K562 (cell line): ENCODE results near the gene GNA14. TPM values are rescaled to one million over a fixed set of nuclear protein-coding genes. Genes with fewer than 3 reads are reported as not detected.

Experiments used
- ATAC-seq: fragments of 200-7000 bp; cut with Tn5 transposase; 3 replicates; pipeline ENCODE4 v1.9.1; 2020; ENCODE audit warnings: moderate library complexity
- BruUV-seq: library from RNA; stranded (reverse); fragments of 400-500 nt; replicated peaks from 2 replicates; lab custom pipeline; 2021; lab: Mats Ljungman, UMichigan
- CTCF ChIA-PET: fragments of 300-600 bp; formaldehyde crosslinking; extraction: SDS; loops from one replicate; lab custom pipeline; 2021; ENCODE audit warnings: low intra/inter-chr PET ratio; lab: Yijun Ruan, JAX
- POLR2A ChIA-PET: fragments of 300-600, 350-650 bp; sonication (Branson Sonifier 250); formaldehyde crosslinking; extraction: SDS; loops from one replicate; lab custom pipeline; 2021; ENCODE audit warnings: antibody characterized with exemption, inconsistent platforms; lab: Yijun Ruan, JAX
- DNase-seq, 4 experiments: peaks; one replicate each; pipeline versions ENCODE4 v3.0.0 to v3.0.0-alpha.2; 2011 to 2018; ENCODE audit warnings: low spot score in 3 of 4, mixed read lengths in 3 of 4; ENCODE audit errors: extremely low read depth in 1 of 4
- FAIRE-seq: peaks from 2 replicates; lab custom pipeline; 2011; peaks lifted over from hg19 to GRCh38; lab: Jason Lieb, UNC
- H2AFZ ChIP-seq: 2 replicates; pipeline ENCODE4 v1.6.0; 2011; ENCODE audit warnings: low read depth, low read length, control low read depth, inconsistent platforms
- H3K27ac ChIP-seq: fragments of 200-600 bp; 3 replicates; pipeline ENCODE4 v1.8.0; 2011; ENCODE audit warnings: low read depth, mild to moderate bottlenecking, control low read depth, inconsistent platforms, low read length, moderate library complexity, mixed read lengths; ENCODE audit errors: extremely low read depth
- H3K27me3 ChIP-seq, 2 experiments: fragments of 300-600 bp in 1 of 2; 2 replicates in 1 of 2; 3 replicates in 1 of 2; pipeline versions ENCODE4 v1.6.0 to v1.8.0; 2011; ENCODE audit warnings: inconsistent platforms in 2 of 2, low read length in 2 of 2, mild to moderate bottlenecking in 1 of 2, mixed read lengths in 1 of 2, moderate library complexity in 1 of 2; ENCODE audit not compliant: control insufficient read depth in 2 of 2, insufficient read depth in 2 of 2
- H3K36me3 ChIP-seq: fragments of 300-600 bp; 3 replicates; pipeline ENCODE4 v1.8.0; 2011; ENCODE audit warnings: mild to moderate bottlenecking, low read length, inconsistent platforms; ENCODE audit not compliant: control insufficient read depth, insufficient read depth
- H3K4me1 ChIP-seq, 2 experiments: fragments of 200-600 bp in 1 of 2; replicated peaks in 1 of 2; 2 replicates in 1 of 2; 3 replicates in 1 of 2; pipeline versions ENCODE4 v1.5.1 to v1.8.0; 2011; ENCODE audit warnings: inconsistent platforms in 2 of 2, low read length in 2 of 2, mild to moderate bottlenecking in 1 of 2, mixed read lengths in 1 of 2, moderate library complexity in 1 of 2; ENCODE audit not compliant: control insufficient read depth in 2 of 2, insufficient read depth in 2 of 2
- H3K4me2 ChIP-seq: 2 replicates; pipeline ENCODE4 v1.6.1; 2011; ENCODE audit warnings: low read length, control low read depth, inconsistent platforms, mixed read lengths; ENCODE audit not compliant: insufficient read depth
- H3K4me3 ChIP-seq: fragments of 200-600 bp; sonication (generic), shearing (Covaris generic); 2 replicates; pipeline ENCODE4 v1.5.1; 2016; ENCODE audit warnings: control low read depth, inconsistent platforms
- H3K79me2 ChIP-seq: fragments of 200-600 bp; 3 replicates; pipeline ENCODE4 v1.8.0; 2011; ENCODE audit warnings: low read length, inconsistent platforms; ENCODE audit not compliant: control insufficient read depth, insufficient read depth
- H3K9ac ChIP-seq, 2 experiments: 2 replicates each; pipeline versions ENCODE4 v1.6.0 to v1.6.1; 2011; ENCODE audit warnings: low read depth in 2 of 2, low read length in 2 of 2, control low read depth in 1 of 2, inconsistent platforms in 1 of 2, mild to moderate bottlenecking in 1 of 2, mixed read lengths in 1 of 2; ENCODE audit not compliant: insufficient read depth in 1 of 2
- H3K9me1 ChIP-seq: one replicate; pipeline ENCODE4 v1.6.0; 2011; ENCODE audit warnings: inconsistent platforms, mild to moderate bottlenecking, low read length, moderate library complexity; ENCODE audit not compliant: control insufficient read depth, insufficient read depth
- H3K9me3 ChIP-seq: replicated peaks from 2 replicates; pipeline ENCODE4 v1.5.1; 2011; ENCODE audit warnings: low read depth, low read length, inconsistent platforms; ENCODE audit not compliant: control insufficient read depth, insufficient read depth
- H4K20me1 ChIP-seq: replicated peaks from 2 replicates; pipeline ENCODE4 v1.6.1; 2011; ENCODE audit warnings: low read length, inconsistent platforms, mixed read lengths; ENCODE audit not compliant: control insufficient read depth, insufficient read depth
- ETV5 ChIP-seq: sonication (generic); formaldehyde crosslinking; IDR thresholded peaks from 2 replicates; pipeline ENCODE4 v1.4.0; 2020; ENCODE audit warnings: low read depth, mild to moderate bottlenecking, missing genetic modification reagents
- FOXA1 ChIP-seq: fragments of 450-650 bp; IDR thresholded peaks from 2 replicates; pipeline ENCODE4 v1.6.1; 2016; ENCODE audit warnings: mild to moderate bottlenecking, borderline replicate concordance
- FOXA3 ChIP-seq, 2 experiments: fragments of 450-650 bp in 1 of 2; sonication (generic) in 1 of 2; formaldehyde crosslinking; IDR thresholded peaks in 1 of 2; conservative IDR thresholded peaks in 1 of 2; 2 replicates each; pipeline versions ENCODE4 v1.4.0 to v1.8.0; 2020 to 2022; ENCODE audit warnings: mild to moderate bottlenecking in 2 of 2, missing genetic modification reagents in 1 of 2
- FOXJ3 ChIP-seq: sonication (generic); formaldehyde crosslinking; IDR thresholded peaks from 2 replicates; pipeline ENCODE4 v1.4.0; 2020; ENCODE audit warnings: mild to moderate bottlenecking, missing genetic modification reagents
- NFIX ChIP-seq: fragments of 250-450 bp; sonication (Bioruptor Pico); IDR thresholded peaks from 2 replicates; pipeline ENCODE4 v1.4.0; 2020; ENCODE audit warnings: low read depth, mild to moderate bottlenecking, moderate library complexity
- PHB2 ChIP-seq: fragments of 450-650 bp; IDR thresholded peaks from 2 replicates; pipeline ENCODE4 v1.6.1; 2017; ENCODE audit warnings: low read depth
- RREB1 ChIP-seq: fragments of 250-450 bp; sonication (Bioruptor Pico); IDR thresholded peaks from 2 replicates; pipeline ENCODE4 v1.4.0; 2020
- SMARCA5 ChIP-seq: fragments of 450-650 bp; IDR thresholded peaks from 2 replicates; pipeline ENCODE4 v1.6.1; 2016
- ZNF766 ChIP-seq: fragments of 200-800 bp; sonication (Bioruptor generic); conservative IDR thresholded peaks from 2 replicates; pipeline ENCODE4 v1.6.1; 2016; ENCODE audit warnings: missing genetic modification characterization, missing compliant biosample characterization
- WGBS: fragments of 100-300 bp; shearing (Covaris generic); methylation state at CpG from one replicate; pipeline ENCODE4 v1.1.6; 2016; ENCODE audit warnings: low coverage, mixed read lengths; ENCODE audit not compliant: insufficient coverage; ENCODE audit errors: missing lambda C conversion rate; 5-methylcytosine and 5-hydroxymethylcytosine counted together
- in situ Hi-C: fragments of 300-500 bp; cut with MboI; formaldehyde crosslinking; loops from 4 replicates; pipeline ENCODE4 v1.15.0; 2018; ENCODE audit warnings: inconsistent platforms, mixed read lengths
- intact Hi-C: fragments of 100-400 bp; cut with micrococcal nuclease; formaldehyde crosslinking; loops from 2 replicates; pipeline ENCODE4 v1.14.2; 2022
- polyA plus RNA-seq, 8 experiments: library from polyadenylated mRNA; depleted of rRNA in 4 of 8; stranded (reverse) in 5 of 8; unstranded in 3 of 8; fragments of >200 nt; fragmentation: Nextera tagmentation in 2 of 8; fragmentation: Illumina TruSeq in 1 of 8; extraction: Ambion mirVana in 2 of 8; extraction: Trizol in 1 of 8; gene quantifications; 2 replicates each; pipeline versions ENCODE4 v1.2.1 to v1.2.3, GENCODE V29; 2011 to 2014; ENCODE audit warnings: inconsistent platforms in 1 of 8, missing spikeins in 1 of 8
- total RNA-seq, 7 experiments: library from RNA; depleted of rRNA in 6 of 7; stranded (reverse); fragments of >200 nt in 6 of 7; fragmentation: Illumina TruSeq in 2 of 7; extraction: Trizol in 2 of 7; gene quantifications; 2 replicates each; pipeline versions ENCODE4 v1.2.1 to v1.2.3, GENCODE V29; 2011 to 2021; ENCODE audit warnings: low replicate concordance in 1 of 7

GNA14 gene
- total and polyA plus RNA-seq, 9 of the 15 experiments (the other 6 are each of a cell fraction or from before 2014, with no cell fraction given), result 0.03 to 0.11 (median 0.03) TPM; not detected in 6

GRCh38 chr9:77429928-77430327, 218.2 kb downstream of the GNA14 start (continued):
- no peak for TF ChIP-seq FOXA3 (CRISPR knock-in tag; conservative IDR thresholded peaks at IDR 0.05 in 1 of 2, IDR thresholded peaks at IDR 0.05 in 1 of 2)
- TF ChIP-seq, all 486 proteins: peak for 0

GRCh38 chr9:77427256-77427927, 220.7 kb downstream of the GNA14 start:
- DNase-seq, result no peak
- FAIRE-seq, result no peak
- Histone ChIP-seq H3K27ac (no peak overlapping the region), H2AFZ (no peak overlapping the region), H3K4me1 (no peaks in the 10 kb centered on the region), H3K9me3 (no peaks in the 10 kb centered on the region), H3K36me3 (no peaks in the 10 kb centered on the region), H4K20me1 (no peaks in the 10 kb centered on the region), H3K9me1 (no peaks in the 10 kb centered on the region), H3K27me3 (peaks cover 5 to 21% of the 10 kb centered on the region in 2 experiments; a peak in 3 of 5 replicates), H3K9ac (no peak overlapping the region), H3K4me3 (no peak overlapping the region), H3K79me2 (no peaks in the 10 kb centered on the region), H3K4me2 (no peak overlapping the region)
- ATAC-seq, result no peak
- ChIA-PET CTCF (no interaction called here), POLR2A (no interaction called here)
- intact Hi-C loops, result no loop called here
- in situ Hi-C loops, result loop anchor here (25.0 kb wide), 1 partner anchor 935 kb away; no protein-coding TSS in a partner anchor
- no TSS peak for BruUV-seq
- 13% methylated on average over 7 of the region's 7 CpGs for WGBS
- TF ChIP-seq FOXJ3 (CRISPR knock-in tag) (no peak), SMARCA5 (no peak), FOXA1 (no peak), RREB1 (CRISPR knock-in tag) (no peak), ZNF766 (CRISPR knock-in tag) (no peak), PHB2 (no peak), ETV5 (CRISPR knock-in tag) (no peak), NFIX (CRISPR knock-in tag) (no peak)
